ENCODE data around the gene JAML.

- TF ChIP-seq FOXP2 (optimal IDR thresholded peaks at IDR 0.05; ENCODE audit: control extremely low read depth, extremely low read length, insufficient read depth) (no peak), EZH2 (IDR thresholded peaks at IDR 0.05) (no peak)
These were observed 38.3 kb downstream of the JAML start for GRCh38 chr11:118186346-118187107.

All from SK-N-MC (cell line).